Neural cell (in vitro differentiated cells): ENCODE measurements around the gene TMEM30A.

Experiments used
- CTCF ChIP-seq: fragments of 450-650 bp; IDR thresholded peaks from 2 replicates; pipeline ENCODE4 v1.5.1; 2014; ENCODE audit warnings: antibody characterized with exemption, mild to moderate bottlenecking, moderate library complexity; ENCODE audit not compliant: poor library complexity, severe bottlenecking
- EP300 ChIP-seq: fragments of 450-650 bp; conservative IDR thresholded peaks from 2 replicates; pipeline ENCODE4 v1.6.1; 2014; ENCODE audit warnings: antibody characterized with exemption, mild to moderate bottlenecking, moderate library complexity; ENCODE audit not compliant: poor library complexity, severe bottlenecking
- EZH2 ChIP-seq: fragments of 200-600, 300-800 bp; shearing (Covaris generic), sonication (generic); IDR thresholded peaks from 2 replicates; pipeline ENCODE4 v1.6.1; 2014; ENCODE audit warnings: antibody characterized with exemption, low read length, borderline replicate concordance, mild to moderate bottlenecking; ENCODE audit not compliant: insufficient read depth, poor library complexity, severe bottlenecking
- POLR2AphosphoS5 ChIP-seq: IDR thresholded peaks from 2 replicates; pipeline ENCODE4 v1.6.1; 2012
- RAD21 ChIP-seq: fragments of 450-650 bp; conservative IDR thresholded peaks from 2 replicates; pipeline ENCODE4 v1.6.1; 2014; ENCODE audit warnings: antibody characterized with exemption, mild to moderate bottlenecking, moderate library complexity
- REST ChIP-seq: IDR thresholded peaks from 2 replicates; pipeline ENCODE4 v1.6.1; 2012; ENCODE audit warnings: borderline replicate concordance
- TAF1 ChIP-seq: IDR thresholded peaks from 2 replicates; pipeline ENCODE4 v1.6.1; 2012; ENCODE audit warnings: low read depth

GRCh38 chr6:75308250-75308988, 23.8 kb upstream of the TMEM30A start:
- TF ChIP-seq POLR2AphosphoS5, result no peak
- no peak for TF ChIP-seq REST
- TF ChIP-seq RAD21, result no peak
- TF ChIP-seq CTCF, result no peak
- TF ChIP-seq EZH2, result no peak
- no peak for TF ChIP-seq TAF1
- TF ChIP-seq EP300, result no peak
